ENCODE data around the gene PLAAT4. TPM values are rescaled to one million over a fixed set of nuclear protein-coding genes. Genes with fewer than 3 reads are reported as not detected.

The PLAAT4 gene
- total RNA-seq, 2 donors from 2014 or later: 0.58 TPM; not detected in 1

DNA sequence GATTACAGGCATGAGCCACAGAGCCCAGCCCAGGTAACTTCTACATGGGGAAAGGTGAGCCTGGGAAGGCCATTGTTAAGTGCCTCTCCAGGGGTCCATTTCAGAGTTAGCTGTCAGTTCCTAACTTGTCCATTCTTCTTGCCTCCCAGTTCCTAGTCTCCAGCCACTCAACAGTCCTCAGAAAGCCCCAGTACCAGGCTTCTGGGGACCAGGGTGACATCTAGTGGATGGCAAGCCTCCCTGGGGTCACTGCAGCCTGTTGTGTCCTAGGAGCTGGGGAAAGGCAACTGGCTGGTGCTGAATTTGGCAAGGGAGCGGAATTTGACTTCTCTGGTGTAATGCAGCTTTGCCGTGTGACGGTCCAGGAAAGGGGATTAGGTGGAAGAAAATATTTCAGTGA, 28.6 kb upstream of the PLAAT4 start:
- TF ChIP-seq, protein P1, sequence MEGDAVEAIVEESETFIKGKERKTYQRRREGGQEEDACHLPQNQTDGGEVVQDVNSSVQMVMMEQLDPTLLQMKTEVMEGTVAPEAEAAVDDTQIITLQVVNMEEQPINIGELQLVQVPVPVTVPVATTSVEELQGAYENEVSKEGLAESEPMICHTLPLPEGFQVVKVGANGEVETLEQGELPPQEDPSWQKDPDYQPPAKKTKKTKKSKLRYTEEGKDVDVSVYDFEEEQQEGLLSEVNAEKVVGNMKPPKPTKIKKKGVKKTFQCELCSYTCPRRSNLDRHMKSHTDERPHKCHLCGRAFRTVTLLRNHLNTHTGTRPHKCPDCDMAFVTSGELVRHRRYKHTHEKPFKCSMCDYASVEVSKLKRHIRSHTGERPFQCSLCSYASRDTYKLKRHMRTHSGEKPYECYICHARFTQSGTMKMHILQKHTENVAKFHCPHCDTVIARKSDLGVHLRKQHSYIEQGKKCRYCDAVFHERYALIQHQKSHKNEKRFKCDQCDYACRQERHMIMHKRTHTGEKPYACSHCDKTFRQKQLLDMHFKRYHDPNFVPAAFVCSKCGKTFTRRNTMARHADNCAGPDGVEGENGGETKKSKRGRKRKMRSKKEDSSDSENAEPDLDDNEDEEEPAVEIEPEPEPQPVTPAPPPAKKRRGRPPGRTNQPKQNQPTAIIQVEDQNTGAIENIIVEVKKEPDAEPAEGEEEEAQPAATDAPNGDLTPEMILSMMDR (conservative IDR thresholded peaks at IDR 0.05): peak; percentile 86
- peaks cover 3% of the 10 kb centered on the region for H3K4me1 ChIP-seq (ENCODE audit: control insufficient read depth, insufficient read depth, low read length)
- peak; percentile 92 for DNase-seq
- H3K9me3 Mint-ChIP-seq: peaks cover 4% of the 10 kb centered on the region
- no peaks in the 10 kb centered on the region for H3K27me3 Mint-ChIP-seq (ENCODE audit: insufficient read depth)
- 83% methylated on average over 3 of the region's 3 CpGs; no CpG with 5 or more reads in 1 of the 2 experiments for WGBS, 2 experiments (ENCODE audit: insufficient coverage in 1 of 2, insufficient read length in 1 of 2)
- peaks cover 20% of the 10 kb centered on the region for H3K9me3 ChIP-seq (ENCODE audit: control insufficient read depth, low read length)
- H3K9ac ChIP-seq (ENCODE audit: extremely low read depth, low read length, poor library complexity, severe bottlenecking): no peak overlapping the region
- no peak overlapping the region for H3K4me3 ChIP-seq (ENCODE audit: low read length)
- no peak overlapping the region for H3K27ac Mint-ChIP-seq
- H3K36me3 Mint-ChIP-seq (ENCODE audit: low read depth): peaks cover 10% of the 10 kb centered on the region
- H3K4me1 Mint-ChIP-seq: peaks cover 40% of the 10 kb centered on the region
- no peak overlapping the region for H3K4me3 Mint-ChIP-seq
- H3K36me3 ChIP-seq (ENCODE audit: control insufficient read depth, insufficient read depth, low read length): no peaks in the 10 kb centered on the region
- no peaks in the 10 kb centered on the region for H3K27me3 ChIP-seq (ENCODE audit: control insufficient read depth, insufficient read depth, low read length, poor library complexity, severe bottlenecking)
- H3K27ac ChIP-seq (ENCODE audit: low read depth, low read length): no peak overlapping the region

DNA sequence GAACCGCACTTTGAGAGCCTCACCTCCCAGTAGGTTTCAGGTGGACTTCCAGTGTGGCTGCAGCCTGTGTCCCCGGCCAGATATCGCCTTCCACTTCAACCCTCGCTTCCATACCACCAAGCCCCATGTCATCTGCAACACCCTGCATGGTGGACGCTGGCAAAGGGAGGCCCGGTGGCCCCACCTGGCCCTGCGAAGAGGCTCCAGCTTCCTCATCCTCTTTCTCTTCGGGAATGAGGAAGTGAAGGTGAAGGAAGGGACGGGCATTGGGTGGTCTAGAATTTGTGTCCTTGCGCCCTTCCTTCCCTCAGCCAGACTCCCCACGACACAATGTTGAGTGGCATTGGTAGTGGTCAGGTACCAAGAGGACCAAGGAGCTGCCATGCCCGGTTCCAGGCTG, 27.9 kb upstream of the PLAAT4 start:
- Mint-ChIP-seq H3K27ac (no peak overlapping the region), H3K36me3 (ENCODE audit: low read depth) (peaks cover 11% of the 10 kb centered on the region), H3K9me3 (no peaks in the 10 kb centered on the region), H3K4me3 (no peak overlapping the region), H3K4me1 (peaks cover 32% of the 10 kb centered on the region), H3K27me3 (ENCODE audit: insufficient read depth) (no peaks in the 10 kb centered on the region)
- Histone ChIP-seq H3K4me3 (ENCODE audit: low read length) (no peak overlapping the region), H3K36me3 (ENCODE audit: control insufficient read depth, insufficient read depth, low read length) (no peaks in the 10 kb centered on the region), H3K27me3 (ENCODE audit: control insufficient read depth, insufficient read depth, low read length, poor library complexity, severe bottlenecking) (no peaks in the 10 kb centered on the region), H3K4me1 (ENCODE audit: control insufficient read depth, insufficient read depth, low read length) (peaks cover 3% of the 10 kb centered on the region), H3K9ac (ENCODE audit: extremely low read depth, low read length, poor library complexity, severe bottlenecking) (no peak overlapping the region), H3K27ac (ENCODE audit: low read depth, low read length) (no peak overlapping the region), H3K9me3 (ENCODE audit: control insufficient read depth, low read length) (peaks cover 12% of the 10 kb centered on the region)
- no peak for DNase-seq
- TF ChIP-seq, protein P1 (conservative IDR thresholded peaks at IDR 0.05): no peak
- 95 to 100% methylated on average over 4 to 12 of the region's 12 CpGs for WGBS, 2 experiments (ENCODE audit: insufficient coverage in 1 of 2, insufficient read length in 1 of 2)

DNA sequence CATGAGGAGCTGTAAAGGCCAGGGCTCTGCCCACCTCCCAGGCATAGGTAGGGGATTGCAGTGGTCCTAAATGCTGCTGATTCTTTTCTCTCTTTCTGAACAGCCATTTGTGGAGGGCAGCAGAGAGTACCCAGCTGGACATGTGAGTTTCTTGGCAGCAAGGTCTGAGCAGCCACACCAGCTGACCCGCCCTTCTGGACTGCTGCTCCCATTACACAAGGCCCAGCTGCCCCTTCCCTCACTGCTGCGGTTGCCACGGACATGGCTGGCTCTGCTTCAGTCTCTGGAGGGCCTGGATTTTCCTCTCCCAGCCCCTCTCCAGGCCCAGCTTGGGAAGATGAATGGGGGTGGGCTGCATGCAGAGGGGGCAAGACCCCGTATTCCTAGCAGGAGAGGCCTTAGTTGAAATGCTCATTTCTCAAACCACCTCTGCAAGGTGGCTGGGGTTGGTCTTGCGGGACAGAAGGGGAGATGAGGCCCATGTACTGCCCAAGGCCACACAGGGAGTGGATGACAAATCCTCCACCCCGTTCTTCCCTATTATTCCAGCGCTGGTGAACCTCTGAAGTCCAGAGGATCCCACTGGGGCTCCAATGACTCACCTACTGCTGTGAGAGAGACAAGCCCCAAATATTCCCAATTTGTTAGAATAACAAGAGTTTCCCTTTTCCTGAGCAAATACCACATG, 26.1 kb upstream of the PLAAT4 start:
- Mint-ChIP-seq H3K4me3 (no peak overlapping the region), H3K27ac (no peak overlapping the region)

More for the DNA sequence above, 26.1 kb upstream of the PLAAT4 start:
- Histone ChIP-seq H3K36me3 (ENCODE audit: control insufficient read depth, insufficient read depth, low read length) (no peaks in the 10 kb centered on the region), H3K4me3 (ENCODE audit: low read length) (no peak overlapping the region), H3K4me1 (ENCODE audit: control insufficient read depth, insufficient read depth, low read length) (peaks cover 3% of the 10 kb centered on the region), H3K9ac (ENCODE audit: extremely low read depth, low read length, poor library complexity, severe bottlenecking) (no peak overlapping the region), H3K27ac (ENCODE audit: low read depth, low read length) (no peak overlapping the region), H3K27me3 (ENCODE audit: control insufficient read depth, insufficient read depth, low read length, poor library complexity, severe bottlenecking) (no peaks in the 10 kb centered on the region), H3K9me3 (ENCODE audit: control insufficient read depth, low read length) (no peaks in the 10 kb centered on the region)
- 80 to 85% methylated on average over 3 to 7 of the region's 7 CpGs for WGBS, 2 experiments (ENCODE audit: insufficient coverage in 1 of 2, insufficient read length in 1 of 2)
- peaks cover 11% of the 10 kb centered on the region for H3K36me3 Mint-ChIP-seq (ENCODE audit: low read depth)
- H3K27me3 Mint-ChIP-seq (ENCODE audit: insufficient read depth): no peaks in the 10 kb centered on the region
- TF ChIP-seq, protein P1 (conservative IDR thresholded peaks at IDR 0.05): no peak
- no peak for DNase-seq
- H3K4me1 Mint-ChIP-seq: peaks cover 24% of the 10 kb centered on the region
- no peaks in the 10 kb centered on the region for H3K9me3 Mint-ChIP-seq
